ENCODE data around the gene NCCRP1. TPM values are rescaled to one million over a fixed set of nuclear protein-coding genes. Genes with fewer than 3 reads are reported as not detected.

Gene NCCRP1
- total and polyA plus RNA-seq, 2 donors (not counting 3 experiments of a cell fraction or from before 2014, with no cell fraction given) = 0.06 TPM; not detected in 1

DNA sequence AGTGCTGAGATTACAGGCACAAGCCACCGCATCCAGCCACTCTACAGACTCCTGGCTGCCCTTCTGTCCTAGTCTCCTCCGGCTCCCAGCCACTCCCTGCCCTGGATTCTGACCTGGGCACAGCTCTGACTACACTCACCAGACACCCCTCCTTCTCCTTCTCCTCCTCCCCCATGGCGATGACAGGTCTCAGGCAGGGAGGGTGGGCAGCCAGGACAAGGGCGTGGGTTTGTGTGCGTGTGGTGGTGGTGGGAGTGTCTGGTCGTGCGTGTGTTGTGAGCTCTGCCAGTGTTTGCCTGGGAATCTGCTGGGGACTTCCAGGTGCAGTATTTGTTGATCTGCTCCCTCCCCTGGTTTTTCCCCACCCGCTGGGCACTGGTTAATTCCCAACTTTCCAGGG lies 3.0 kb upstream of the NCCRP1 start:
- ChIA-PET CTCF (no interaction called here), POLR2A (no interaction called here)
- H3K27ac ChIP-seq (ENCODE audit: insufficient read depth, low read depth, low read length) = no peak overlapping the region
- no TSS peak for BruUV-seq (replicated peaks)
- no peak for TF ChIP-seq POLR2A (IDR thresholded peaks at IDR 0.05; ENCODE audit: low read depth, low read length)
- TF ChIP-seq, protein P1, sequence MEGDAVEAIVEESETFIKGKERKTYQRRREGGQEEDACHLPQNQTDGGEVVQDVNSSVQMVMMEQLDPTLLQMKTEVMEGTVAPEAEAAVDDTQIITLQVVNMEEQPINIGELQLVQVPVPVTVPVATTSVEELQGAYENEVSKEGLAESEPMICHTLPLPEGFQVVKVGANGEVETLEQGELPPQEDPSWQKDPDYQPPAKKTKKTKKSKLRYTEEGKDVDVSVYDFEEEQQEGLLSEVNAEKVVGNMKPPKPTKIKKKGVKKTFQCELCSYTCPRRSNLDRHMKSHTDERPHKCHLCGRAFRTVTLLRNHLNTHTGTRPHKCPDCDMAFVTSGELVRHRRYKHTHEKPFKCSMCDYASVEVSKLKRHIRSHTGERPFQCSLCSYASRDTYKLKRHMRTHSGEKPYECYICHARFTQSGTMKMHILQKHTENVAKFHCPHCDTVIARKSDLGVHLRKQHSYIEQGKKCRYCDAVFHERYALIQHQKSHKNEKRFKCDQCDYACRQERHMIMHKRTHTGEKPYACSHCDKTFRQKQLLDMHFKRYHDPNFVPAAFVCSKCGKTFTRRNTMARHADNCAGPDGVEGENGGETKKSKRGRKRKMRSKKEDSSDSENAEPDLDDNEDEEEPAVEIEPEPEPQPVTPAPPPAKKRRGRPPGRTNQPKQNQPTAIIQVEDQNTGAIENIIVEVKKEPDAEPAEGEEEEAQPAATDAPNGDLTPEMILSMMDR (IDR thresholded peaks at IDR 0.05; ENCODE audit: extremely low read depth in 1 of 2, insufficient read depth in 1 of 2, low read depth in 1 of 2, low read length in 2 of 2) = no peak
- H3K9me3 ChIP-seq (replicated peaks; ENCODE audit: control insufficient read depth, insufficient read depth, low read length) = no peaks in the 10 kb centered on the region
- H3K4me1 ChIP-seq (ENCODE audit: control insufficient read depth, extremely low read depth, insufficient read depth, low read length) = no peaks in the 10 kb centered on the region
- intact Hi-C loops (cut with micrococcal nuclease) = no loop called here
- DNase-seq (ENCODE audit: low read depth, low spot score) (no peak), FAIRE-seq (no peak)
- peaks cover 26 to 36% of the 10 kb centered on the region in 2 experiments for H3K27me3 ChIP-seq (ENCODE audit: control insufficient read depth in 2 of 2, insufficient read depth in 2 of 2, low read length in 2 of 2)
- H3K4me2 ChIP-seq (ENCODE audit: insufficient read depth, low read length) = no peak overlapping the region
- H4K20me1 ChIP-seq (replicated peaks; ENCODE audit: control insufficient read depth, extremely low read depth, insufficient read depth, low read length) = no peaks in the 10 kb centered on the region
- H3K36me3 ChIP-seq (ENCODE audit: control insufficient read depth in 2 of 2, extremely low read depth in 1 of 2, insufficient read depth in 2 of 2, low read length in 2 of 2) = no peaks in the 10 kb centered on the region
- H3K9me1 ChIP-seq (replicated peaks; ENCODE audit: control insufficient read depth, extremely low read depth, insufficient read depth, low read length) = no peaks in the 10 kb centered on the region
- H2AFZ ChIP-seq (ENCODE audit: low read depth, low read length) = no peak overlapping the region
- H3K9ac ChIP-seq (replicated peaks; ENCODE audit: extremely low read depth, insufficient read depth, low read length) = no peak overlapping the region
- H3K79me2 ChIP-seq (ENCODE audit: control insufficient read depth, insufficient read depth, low read length) = no peaks in the 10 kb centered on the region
- H3K4me3 ChIP-seq (replicated peaks in 1 of 3; ENCODE audit: insufficient read depth in 1 of 3, low read depth in 1 of 3, low read length in 3 of 3) = no peak overlapping the region
- dilution Hi-C loops (cut with MboI; ENCODE audit: extremely low pct_ligation_motif_present, low sequenced_read_pairs) = no loop called here

DNA sequence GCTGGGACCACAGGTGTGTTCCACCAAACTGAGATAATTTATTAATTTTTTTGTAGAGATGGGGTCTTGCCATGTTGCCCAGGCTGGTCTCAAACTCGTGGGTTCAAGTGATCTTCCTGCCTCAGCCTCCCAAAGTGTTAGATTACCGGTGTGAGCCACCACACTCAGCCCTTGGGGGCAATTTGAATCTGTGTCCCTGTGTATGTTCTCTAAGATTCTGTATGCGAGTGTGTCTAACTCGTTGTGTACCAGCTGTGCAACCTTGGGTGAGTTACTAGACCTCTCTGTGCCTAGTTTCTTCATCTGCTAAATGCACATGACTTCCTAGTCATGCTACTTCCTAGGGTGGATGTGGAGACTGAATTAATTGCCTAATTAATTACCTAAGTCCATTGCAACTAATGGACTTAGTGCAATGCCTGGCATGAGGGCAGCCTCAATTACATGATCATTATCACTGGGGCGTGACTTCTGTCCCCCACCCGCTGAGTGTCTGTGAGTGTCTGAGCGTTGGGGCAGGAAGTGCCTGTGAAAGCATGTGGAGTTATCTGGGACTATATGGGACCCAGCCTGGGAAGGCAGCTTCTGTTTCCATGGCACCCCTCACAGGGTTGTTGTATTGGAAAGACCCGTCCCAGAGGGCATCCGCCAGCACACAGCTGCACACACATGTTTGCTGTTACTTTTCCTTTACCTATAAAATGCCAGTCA lies 1.8 kb upstream of the NCCRP1 start:
- BruUV-seq (replicated peaks) = no TSS peak
- Histone ChIP-seq H3K9me3 (replicated peaks; ENCODE audit: control insufficient read depth, insufficient read depth, low read length) (no peaks in the 10 kb centered on the region), H3K4me2 (ENCODE audit: insufficient read depth, low read length) (no peak overlapping the region), H2AFZ (ENCODE audit: low read depth, low read length) (no peak overlapping the region), H3K27me3 (ENCODE audit: control insufficient read depth in 2 of 2, insufficient read depth in 2 of 2, low read length in 2 of 2) (peaks cover 28 to 34% of the 10 kb centered on the region in 2 experiments), H3K4me1 (ENCODE audit: control insufficient read depth, extremely low read depth, insufficient read depth, low read length) (no peaks in the 10 kb centered on the region), H3K79me2 (ENCODE audit: control insufficient read depth, insufficient read depth, low read length) (no peaks in the 10 kb centered on the region), H3K36me3 (ENCODE audit: control insufficient read depth in 2 of 2, extremely low read depth in 1 of 2, insufficient read depth in 2 of 2, low read length in 2 of 2) (no peaks in the 10 kb centered on the region), H3K9ac (replicated peaks; ENCODE audit: extremely low read depth, insufficient read depth, low read length) (no peak overlapping the region), H3K4me3 (replicated peaks in 1 of 3; ENCODE audit: insufficient read depth in 1 of 3, low read depth in 1 of 3, low read length in 3 of 3) (no peak overlapping the region), H4K20me1 (replicated peaks; ENCODE audit: control insufficient read depth, extremely low read depth, insufficient read depth, low read length) (no peaks in the 10 kb centered on the region), H3K27ac (ENCODE audit: insufficient read depth, low read depth, low read length) (no peak overlapping the region), H3K9me1 (replicated peaks; ENCODE audit: control insufficient read depth, extremely low read depth, insufficient read depth, low read length) (no peaks in the 10 kb centered on the region)
- TF ChIP-seq, protein P1 (IDR thresholded peaks at IDR 0.05; ENCODE audit: extremely low read depth in 1 of 2, insufficient read depth in 1 of 2, low read depth in 1 of 2, low read length in 2 of 2) = no peak
- TF ChIP-seq POLR2A (IDR thresholded peaks at IDR 0.05; ENCODE audit: low read depth, low read length) (no peak), FOS (IDR thresholded peaks at IDR 0.05; ENCODE audit: borderline replicate concordance, insufficient read depth, low read length) (no peak), POLR2AphosphoS5 (IDR thresholded peaks at IDR 0.05; ENCODE audit: insufficient read depth, low read depth, low read length) (no peak), MYC (IDR thresholded peaks at IDR 0.05; ENCODE audit: low read depth, low read length) (no peak), EZH2 (IDR thresholded peaks at IDR 0.05; ENCODE audit: borderline replicate concordance, low read depth, low read length, severe bottlenecking) (no peak), GATA2 (IDR thresholded peaks at IDR 0.05; ENCODE audit: insufficient read depth, insufficient read length, low read depth, low read length) (no peak), JUN (IDR thresholded peaks at IDR 0.05; ENCODE audit: borderline replicate concordance, insufficient read depth, insufficient read length, low read depth) (no peak)
- TF ChIP-seq, protein P2, sequence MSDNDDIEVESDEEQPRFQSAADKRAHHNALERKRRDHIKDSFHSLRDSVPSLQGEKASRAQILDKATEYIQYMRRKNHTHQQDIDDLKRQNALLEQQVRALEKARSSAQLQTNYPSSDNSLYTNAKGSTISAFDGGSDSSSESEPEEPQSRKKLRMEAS (IDR thresholded peaks at IDR 0.05; ENCODE audit: insufficient read depth, insufficient read length) = no peak
- dilution Hi-C loops (cut with MboI; ENCODE audit: extremely low pct_ligation_motif_present, low sequenced_read_pairs) (no loop called here), intact Hi-C loops (cut with micrococcal nuclease) (loop anchor here (5.0 kb wide), 1 partner anchor 143 kb away; no protein-coding TSS in a partner anchor)
- CTCF ChIA-PET = no interaction called here
- FAIRE-seq = no peak
- DNase-seq (ENCODE audit: low read depth, low spot score) = no peak
- POLR2A ChIA-PET = no interaction called here
